SU-DHL-6 (cell line): ENCODE measurements around the gene KDM2B.
"Not testable (repeated sequence)": the region's sequence is repeated elsewhere in the genome, so short reads cannot be mapped to it uniquely, and the experiment has no call there.

Source experiments
- CTCF ChIP-seq: fragments of 200-600 bp; sonication (generic); IDR thresholded peaks from one replicate; pipeline ENCODE4 v1.5.1; 2017; ENCODE audit warnings: antibody characterized with exemption, mild to moderate bottlenecking, low read length, moderate library complexity; ENCODE audit not compliant: insufficient read depth, poor library complexity, severe bottlenecking
- EZH2phosphoT487 ChIP-seq: fragments of 200-600 bp; sonication (generic), shearing (Covaris generic); conservative IDR thresholded peaks from 2 replicates; pipeline ENCODE4 v1.6.1; 2018; ENCODE audit warnings: mild to moderate bottlenecking, antibody characterized with exemption, low read length, moderate library complexity, mixed read lengths

GRCh38 chr12:121384891-121385290 is 195.9 kb downstream of the KDM2B start:
- not testable (repeated sequence) for TF ChIP-seq CTCF, EZH2phosphoT487
